DOHH2 (cell line): ENCODE results near the gene RCOR3.

Experiments
- CTCF ChIP-seq: fragments of 200-600 bp; sonication (generic); IDR thresholded peaks from one replicate; pipeline ENCODE4 v1.5.1; 2014; ENCODE audit warnings: antibody characterized with exemption, mild to moderate bottlenecking, low read depth, low read length; ENCODE audit not compliant: poor library complexity, severe bottlenecking
- EZH2phosphoT487 ChIP-seq: fragments of 200-600 bp; sonication (generic); IDR thresholded peaks from 2 replicates; pipeline ENCODE4 v1.6.1; 2017; ENCODE audit warnings: borderline replicate concordance, mild to moderate bottlenecking, antibody characterized with exemption, low read length, moderate library complexity, mixed read lengths

DNA sequence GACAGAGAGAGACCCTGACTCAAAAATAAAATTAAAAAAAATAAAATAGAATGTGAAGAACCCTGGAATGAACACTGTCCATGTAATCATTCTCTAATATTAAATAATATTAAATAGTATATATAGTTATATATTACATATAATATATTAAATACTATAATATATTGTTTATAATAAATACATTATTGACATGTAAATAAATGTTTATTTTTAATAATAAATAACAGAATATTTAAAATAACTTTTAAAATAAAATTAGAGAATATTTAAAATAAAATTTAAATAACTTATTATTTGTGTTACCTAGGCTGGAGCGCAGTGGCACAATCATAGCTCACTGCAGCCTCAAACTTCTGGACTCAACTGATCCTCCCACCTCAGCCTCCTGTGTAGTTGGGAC, 99.5 kb downstream of the RCOR3 start:
- TF ChIP-seq CTCF (no peak), EZH2phosphoT487 (no peak)
